Measurements from ENCODE around the gene USP54. TPM values are rescaled to one million over a fixed set of nuclear protein-coding genes. Genes with fewer than 3 reads are reported as not detected.
A peak's percentile ranks its signal among the peaks of the same experiment; 100 is the strongest.
"Not testable (repeated sequence)": the region's sequence is repeated elsewhere in the genome, so short reads cannot be mapped to it uniquely, and the experiment has no call there.

The USP54 gene
- 43.7 and 44.6 TPM in 2 replicates for total RNA-seq (2014; rRNA removed; shearing (Covaris generic))

GRCh38 chr10:73590881-73591799 lies at the start of gene USP54:
TSS of gene USP54 (minus strand) at chr10:73591342. CDS start at chr10:73575658, 15,684 bp downstream.
- DNase-seq (ENCODE audit: low spot score): peak; percentile 93

GRCh38 chr10:73639286-73639685 lies 48.1 kb upstream of the USP54 start:
- DNase-seq (ENCODE audit: low spot score): no peak

- DNase-seq (ENCODE audit: low spot score): no peak
Observed at GRCh38 chr10:73635781-73636180, 44.6 kb upstream of the USP54 start.

- DNase-seq (ENCODE audit: low spot score): no peak
Observed at GRCh38 chr10:73634421-73634820, 43.3 kb upstream of the USP54 start.

- DNase-seq (ENCODE audit: low spot score): no peak
Observed at GRCh38 chr10:73629165-73629564, 38.0 kb upstream of the USP54 start.

- DNase-seq (ENCODE audit: low spot score): no peak
Observed at GRCh38 chr10:73628405-73628804, 37.3 kb upstream of the USP54 start.

GRCh38 chr10:73627300-73627699 lies 36.2 kb upstream of the USP54 start:
- no peak for DNase-seq (ENCODE audit: low spot score)

- DNase-seq (ENCODE audit: low spot score): peak; percentile 96
Observed at GRCh38 chr10:73625884-73626752, 35.0 kb upstream of the USP54 start.

GRCh38 chr10:73625004-73625883 lies 34.1 kb upstream of the USP54 start:
- DNase-seq (ENCODE audit: low spot score): peak; percentile 52

GRCh38 chr10:73623056-73623455 lies 31.9 kb upstream of the USP54 start:
- DNase-seq (ENCODE audit: low spot score): no peak

- DNase-seq (ENCODE audit: low spot score): not testable (repeated sequence)
Observed at GRCh38 chr10:73620974-73621373, 29.8 kb upstream of the USP54 start.

GRCh38 chr10:73617143-73617542 lies 26.0 kb upstream of the USP54 start:
- not testable (repeated sequence) for DNase-seq (ENCODE audit: low spot score)

- DNase-seq (ENCODE audit: low spot score): no peak
Observed at GRCh38 chr10:73614720-73615119, 23.6 kb upstream of the USP54 start.

GRCh38 chr10:73609116-73609515 lies 18.0 kb upstream of the USP54 start:
- DNase-seq (ENCODE audit: low spot score): no peak

GRCh38 chr10:73601486-73601921 lies 10.4 kb upstream of the USP54 start:
- peak; percentile 95 for DNase-seq (ENCODE audit: low spot score)

GRCh38 chr10:73597346-73597745 lies 6.2 kb upstream of the USP54 start:
- DNase-seq (ENCODE audit: low spot score): no peak

GRCh38 chr10:73593812-73594211 lies 2.7 kb upstream of the USP54 start:
- no peak for DNase-seq (ENCODE audit: low spot score)

- DNase-seq (ENCODE audit: low spot score): no peak
Observed at GRCh38 chr10:73593110-73593509, 2.0 kb upstream of the USP54 start.

- DNase-seq (ENCODE audit: low spot score): peak; percentile 90
Observed at GRCh38 chr10:73591935-73592699, 975 bp upstream of the USP54 start.

- peak; percentile 61 for DNase-seq (ENCODE audit: low spot score)
Observed at GRCh38 chr10:73589563-73590126, 1.5 kb downstream of the USP54 start.
